GM19025 (cell line): ENCODE measurements around the gene PDP2.
A peak's percentile ranks its signal among the peaks of the same experiment; 100 is the strongest.

Experiments used
- ATAC-seq: cut with Tn5 transposase; IDR thresholded peaks from one replicate; pipeline ENCODE4 v1.9.1; 2021; ENCODE audit warnings: mild to moderate bottlenecking, low read depth, moderate library complexity; ENCODE audit not compliant: unreplicated experiment

The PDP2 gene

GRCh38 chr16:66918355-66918754, 38.0 kb downstream of the PDP2 start:
- ATAC-seq: no peak

GRCh38 chr16:66918803-66919568, 38.7 kb downstream of the PDP2 start, which contains the start of gene CDH16:
CDH16 (minus strand) TSS chr16:66918885; CDS start chr16:66918065, 820 bp downstream.
- no peak for ATAC-seq

GRCh38 chr16:66919569-66920298, 39.4 kb downstream of the PDP2 start:
- ATAC-seq: no peak

GRCh38 chr16:66920299-66920590, 39.9 kb downstream of the PDP2 start:
- ATAC-seq: no peak

GRCh38 chr16:66920924-66921680, 40.8 kb downstream of the PDP2 start:
- ATAC-seq: no peak

- no peak for ATAC-seq
These were observed 41.6 kb downstream of the PDP2 start for GRCh38 chr16:66921729-66922450.

- ATAC-seq: no peak
These were observed 43.0 kb downstream of the PDP2 start for GRCh38 chr16:66923247-66923731.

GRCh38 chr16:66923866-66924265, 43.6 kb downstream of the PDP2 start:
- no peak for ATAC-seq

- peak; percentile 42 for ATAC-seq
These were observed 44.4 kb downstream of the PDP2 start for GRCh38 chr16:66924527-66925321.

GRCh38 chr16:66925322-66925840, 45.1 kb downstream of the PDP2 start, which contains the start of gene RRAD:
RRAD (minus strand) TSS chr16:66925535; CDS start chr16:66925179, 356 bp downstream.
- ATAC-seq: peak; percentile 19

- ATAC-seq: no peak
These were observed 46.0 kb downstream of the PDP2 start for GRCh38 chr16:66926171-66926947.

- ATAC-seq: no peak
These were observed 46.7 kb downstream of the PDP2 start for GRCh38 chr16:66926961-66927436.

- ATAC-seq: no peak
These were observed 47.8 kb downstream of the PDP2 start for GRCh38 chr16:66927918-66928649.

GRCh38 chr16:66928702-66929388, 48.5 kb downstream of the PDP2 start:
- no peak for ATAC-seq

- no peak for ATAC-seq
These were observed 49.9 kb downstream of the PDP2 start for GRCh38 chr16:66930189-66930588.

GRCh38 chr16:66931665-66932064, 51.4 kb downstream of the PDP2 start:
- ATAC-seq: no peak

GRCh38 chr16:66932076-66932475, 51.8 kb downstream of the PDP2 start:
- ATAC-seq: no peak
